GM19238 (cell line): Measurements from ENCODE around the gene RNF208.

Source experiments
- DNase-seq: peaks from one replicate; pipeline ENCODE4 v3.0.0; 2011; ENCODE audit warnings: low spot score; ENCODE audit not compliant: insufficient read length

RNF208 gene

GRCh38 chr9:137193771-137194170, 28.3 kb downstream of the RNF208 start:
- DNase-seq: no peak

GRCh38 chr9:137192859-137193258, 29.2 kb downstream of the RNF208 start:
- DNase-seq: no peak

GRCh38 chr9:137192448-137192780, 29.6 kb downstream of the RNF208 start:
- no peak for DNase-seq

- DNase-seq: no peak
Measured at GRCh38 chr9:137191691-137192447, 30.2 kb downstream of the RNF208 start.

- no peak for DNase-seq
Measured at GRCh38 chr9:137191245-137191644, 30.8 kb downstream of the RNF208 start.

GRCh38 chr9:137190315-137190856, 31.7 kb downstream of the RNF208 start:
- DNase-seq: no peak

GRCh38 chr9:137189297-137190295, 32.4 kb downstream of the RNF208 start:
- no peak for DNase-seq

- peak; percentile 92 for DNase-seq
Measured at GRCh38 chr9:137188490-137189296, 33.3 kb downstream of the RNF208 start, which contains the start of the genes ANAPC2 and SSNA1. TSS of gene ANAPC2 (minus strand) at chr9:137188560. CDS start at chr9:137188532, 28 bp downstream. TSS of gene SSNA1 (plus strand) at chr9:137188676. CDS start at chr9:137188727, 51 bp downstream.

- no peak for DNase-seq
Measured at GRCh38 chr9:137188086-137188489, 34.0 kb downstream of the RNF208 start.

GRCh38 chr9:137187386-137187785, 34.7 kb downstream of the RNF208 start:
- DNase-seq: no peak

GRCh38 chr9:137186385-137186784, 35.7 kb downstream of the RNF208 start:
- no peak for DNase-seq

GRCh38 chr9:137185921-137186320, 36.1 kb downstream of the RNF208 start:
- DNase-seq: no peak

GRCh38 chr9:137184881-137185660, 37.0 kb downstream of the RNF208 start:
- no peak for DNase-seq

GRCh38 chr9:137183980-137184595, 38.0 kb downstream of the RNF208 start:
- no peak for DNase-seq

- no peak for DNase-seq
Measured at GRCh38 chr9:137182836-137183235, 39.2 kb downstream of the RNF208 start.

GRCh38 chr9:137181680-137182079, 40.4 kb downstream of the RNF208 start:
- DNase-seq: no peak

GRCh38 chr9:137180491-137180890, 41.5 kb downstream of the RNF208 start:
- DNase-seq: no peak

GRCh38 chr9:137179761-137180160, 42.3 kb downstream of the RNF208 start:
- DNase-seq: no peak

- no peak for DNase-seq
Measured at GRCh38 chr9:137178939-137179630, 43.0 kb downstream of the RNF208 start.
